Muscle of arm (tissue), 12 donors: Measurements from ENCODE around the gene TMEM86B. TPM values are rescaled to one million over a fixed set of nuclear protein-coding genes. Genes with fewer than 3 reads are reported as not detected.

Experiments
- DNase-seq: peaks from one replicate; pipeline ENCODE4 v3.0.0-alpha.2; 2013
- polyA plus RNA-seq, 12 donors: library from polyadenylated mRNA; unstranded; fragments of 120-200 nt; gene quantifications; one replicate each; pipeline ENCODE4 v1.2.1, GENCODE V29; 2013; ENCODE audit not compliant: insufficient read length in 12 of 12

TMEM86B gene
- polyA plus RNA-seq, 12 donors = 1.3 to 8.3 (median 2.6) TPM; not detected in 1

DNA sequence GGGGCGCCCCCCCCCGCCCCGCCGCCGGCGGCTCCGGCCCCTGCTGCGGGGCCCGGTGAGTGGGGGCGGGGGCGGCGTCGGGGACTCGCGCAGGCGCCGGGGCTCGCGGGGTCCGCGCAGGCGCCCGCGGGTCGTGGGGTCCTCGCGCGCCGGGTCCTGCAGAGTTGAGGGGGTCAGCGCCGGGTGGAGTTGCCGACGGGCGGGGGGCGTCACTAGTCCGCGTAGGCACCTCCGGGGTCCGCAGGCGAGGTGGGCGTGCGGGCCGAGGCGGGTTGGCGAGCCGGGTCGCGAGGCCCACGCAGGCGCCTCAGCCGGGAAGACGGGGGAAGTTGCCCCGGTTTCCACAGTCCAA lies 29.9 kb upstream of the TMEM86B start:
- no peak for DNase-seq

DNA sequence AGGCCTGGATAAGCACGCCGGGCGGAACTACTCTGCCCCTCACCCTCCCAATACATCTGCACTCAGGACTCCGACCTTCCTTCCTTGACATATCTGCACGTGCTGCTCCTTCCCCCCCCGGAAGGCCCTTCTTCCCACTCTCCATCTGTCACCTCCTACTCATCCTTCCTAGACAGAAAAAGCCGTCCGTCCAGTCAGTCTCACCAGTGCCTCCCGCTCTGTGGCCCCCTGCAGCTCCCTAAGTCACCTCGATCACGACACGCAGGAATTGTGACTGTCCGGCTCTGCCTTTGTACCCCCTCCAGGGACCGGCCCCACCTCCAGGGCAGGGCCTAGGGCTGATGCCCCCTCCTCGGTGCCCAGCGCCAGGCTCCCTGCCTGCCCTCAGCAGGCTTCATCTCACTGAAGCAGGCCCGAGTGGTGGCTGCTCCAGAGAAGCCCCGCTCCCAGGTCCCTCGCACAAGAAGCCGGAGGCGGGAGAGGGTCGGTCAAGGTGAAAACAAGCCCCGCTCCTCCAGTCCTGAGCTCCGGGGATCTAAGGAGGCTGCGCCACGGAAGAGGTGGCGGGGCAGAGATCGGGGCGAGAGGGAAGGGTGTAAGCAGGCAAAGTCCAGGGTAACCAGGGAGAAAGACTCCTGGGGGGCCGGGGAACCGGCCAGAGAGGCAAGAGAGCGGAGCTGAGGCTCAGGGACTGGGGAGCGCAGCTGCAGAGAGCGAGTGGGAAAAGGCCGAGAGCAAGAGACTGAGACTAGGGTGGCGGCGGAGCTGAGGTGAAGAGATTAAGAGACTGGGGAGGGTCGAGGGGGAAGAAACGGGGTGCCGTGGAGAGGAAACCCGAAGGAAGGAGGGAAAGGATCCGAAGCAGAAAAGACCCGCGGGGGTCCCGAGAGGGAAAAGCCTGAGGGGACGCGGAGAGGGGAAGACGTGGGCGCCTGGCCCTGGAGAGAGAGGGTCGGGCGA lies 29.2 kb upstream of the TMEM86B start:
- no peak for DNase-seq

GRCh38 chr19:55256562-55257460 lies 28.2 kb upstream of the TMEM86B start:
- DNase-seq = no peak

DNA sequence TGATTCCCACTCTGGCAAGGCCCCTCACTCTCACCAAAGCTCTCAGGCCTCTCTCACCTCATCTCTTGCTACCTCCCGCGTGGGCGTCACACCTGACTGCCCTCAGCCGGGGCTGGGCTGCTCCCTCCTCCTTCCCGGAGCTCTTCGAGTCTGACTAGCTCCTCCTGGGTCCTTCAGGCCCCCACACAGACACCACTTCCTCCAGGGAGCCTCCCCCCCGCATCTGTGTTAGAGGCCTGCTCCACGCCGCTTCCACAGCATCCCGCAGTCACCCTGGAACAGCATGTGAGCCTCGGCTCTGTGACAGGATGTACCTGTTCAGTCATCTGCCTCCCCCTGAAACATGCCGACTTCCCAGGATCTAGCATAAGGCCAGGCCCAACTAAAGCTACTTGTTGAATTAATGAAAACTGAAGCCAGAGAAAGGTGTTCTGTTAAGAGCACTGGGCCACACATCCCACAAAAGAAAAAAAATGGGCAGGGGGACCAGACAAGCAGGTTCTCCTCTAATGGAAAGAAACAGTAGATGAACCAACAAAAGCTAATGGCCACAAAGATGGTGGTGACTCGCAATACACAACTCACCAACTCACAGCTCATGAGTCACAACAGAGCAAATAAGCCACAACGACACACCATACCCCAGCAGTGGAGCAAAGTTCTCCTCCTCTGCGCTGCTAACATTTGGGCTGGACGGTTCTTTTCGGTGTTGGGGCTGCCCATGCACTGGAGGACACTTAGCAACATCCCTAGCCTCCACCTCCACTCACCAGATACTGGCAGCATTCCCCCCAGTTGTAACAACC lies 27.3 kb upstream of the TMEM86B start:
- DNase-seq = no peak

DNA sequence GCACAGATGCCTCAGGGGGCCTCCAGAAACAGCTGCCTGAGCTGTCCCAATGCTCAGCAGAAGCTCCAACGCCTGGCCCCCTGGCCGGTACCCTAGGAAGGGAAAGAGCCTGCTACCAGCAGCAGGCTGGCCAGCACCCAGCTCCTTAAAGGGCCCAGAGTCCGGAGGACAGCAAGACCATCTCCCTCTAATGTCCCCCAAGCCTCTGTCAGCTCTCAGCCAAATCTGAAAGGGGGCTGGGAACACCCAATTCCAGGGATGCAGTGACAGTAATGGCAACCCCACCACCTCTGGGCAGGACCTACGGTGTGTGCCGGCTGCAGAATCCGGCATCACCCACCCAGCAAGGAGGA lies 26.0 kb upstream of the TMEM86B start:
- DNase-seq = no peak

GRCh38 chr19:55253842-55254624 lies 25.5 kb upstream of the TMEM86B start:
- DNase-seq = no peak

GRCh38 chr19:55252760-55253663 lies 24.4 kb upstream of the TMEM86B start:
- no peak for DNase-seq

DNA sequence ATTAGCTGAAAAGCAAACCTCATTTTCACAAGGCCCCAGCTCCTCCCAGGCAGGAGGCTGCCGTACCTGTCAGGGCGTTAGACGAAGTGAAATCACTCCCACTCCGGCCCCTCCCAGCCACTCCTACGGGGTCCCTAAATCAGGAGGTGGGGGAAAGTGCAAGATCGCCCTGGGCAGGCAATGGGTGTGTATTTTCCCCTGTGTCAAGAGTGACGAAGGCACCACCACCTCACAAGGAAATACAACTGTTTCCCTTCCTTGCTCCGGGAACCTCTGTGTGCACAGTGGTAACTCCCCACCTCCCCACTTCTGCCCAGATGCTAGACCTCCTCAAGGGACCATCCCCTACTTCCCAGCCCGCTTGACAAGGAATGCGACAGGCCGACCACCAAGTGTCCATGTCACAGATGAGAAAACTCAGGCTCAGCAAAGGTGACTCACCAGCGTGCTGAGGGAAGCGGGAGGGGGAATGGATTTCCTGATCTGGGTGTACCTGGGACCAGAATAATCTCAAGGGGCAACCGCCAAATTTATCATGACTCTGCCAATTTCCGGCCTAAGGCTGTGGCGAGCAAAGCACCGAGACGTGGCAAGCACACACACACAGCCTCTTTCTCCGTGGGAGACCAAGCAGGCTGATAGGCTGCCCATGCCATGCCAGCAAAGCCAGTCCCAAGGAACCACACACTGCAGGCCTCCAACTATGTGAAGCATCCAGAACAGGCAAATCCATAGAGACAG lies 22.9 kb upstream of the TMEM86B start:
- no peak for DNase-seq

DNA sequence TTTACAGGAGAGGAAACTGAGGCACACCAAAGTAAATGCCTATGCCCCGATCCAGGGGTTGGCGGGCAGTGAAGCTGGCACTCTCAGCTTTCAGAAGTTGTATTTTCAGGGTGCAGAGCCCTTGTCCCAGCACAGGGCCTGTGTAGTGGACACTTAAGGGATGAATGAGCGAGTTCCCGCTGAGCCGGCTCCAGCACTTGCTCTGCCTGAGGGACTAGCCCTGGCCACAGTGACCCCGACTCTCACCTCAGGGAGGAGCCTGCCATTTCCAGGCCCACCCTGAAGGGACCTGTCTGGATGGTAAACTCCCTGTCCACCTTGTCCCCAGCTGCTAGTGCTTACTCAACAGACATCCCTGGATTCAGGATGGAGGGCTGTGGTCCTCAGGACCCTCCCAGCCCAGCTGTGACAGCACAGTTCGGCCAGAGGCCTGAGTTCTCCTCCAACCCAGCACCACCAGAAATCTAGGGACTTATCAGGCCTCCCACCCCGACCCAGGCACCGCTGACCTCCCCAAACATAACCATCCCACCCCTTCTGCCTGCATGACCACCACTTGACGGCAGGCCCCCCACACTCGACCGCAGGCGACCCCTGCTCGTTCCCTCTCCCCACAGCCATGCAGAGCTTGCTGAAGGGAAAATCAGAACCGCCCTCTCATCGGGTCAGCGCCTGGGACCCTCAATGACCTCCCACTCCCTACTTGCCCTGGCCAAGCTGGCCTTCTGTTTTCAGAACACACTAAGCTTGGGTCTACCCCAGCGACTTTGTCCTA lies 21.9 kb upstream of the TMEM86B start:
- DNase-seq = no peak

DNA sequence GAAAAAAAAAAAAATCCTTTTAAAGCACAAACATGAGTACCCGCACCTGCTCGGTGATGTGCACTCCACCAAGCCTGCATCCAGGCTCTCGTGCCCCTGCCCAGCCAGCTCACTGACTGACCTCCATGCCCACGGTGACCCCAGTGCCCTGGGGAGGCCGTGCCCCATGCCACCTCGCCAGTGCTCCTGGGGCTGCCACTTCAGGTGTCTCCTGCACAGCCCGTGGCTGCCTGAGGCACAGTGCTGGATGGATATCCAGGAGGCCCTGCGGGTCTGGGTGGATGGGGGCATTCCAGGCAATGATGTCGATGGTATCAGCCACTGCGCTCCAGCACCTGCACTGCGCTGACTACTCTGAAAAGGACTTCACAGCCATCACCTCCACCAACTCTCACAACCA lies 21.3 kb upstream of the TMEM86B start:
- no peak for DNase-seq

- DNase-seq = no peak
These were observed 20.1 kb upstream of the TMEM86B start for GRCh38 chr19:55248704-55249103.

- no peak for DNase-seq
These were observed 19.7 kb upstream of the TMEM86B start for GRCh38 chr19:55248166-55248675.

DNA sequence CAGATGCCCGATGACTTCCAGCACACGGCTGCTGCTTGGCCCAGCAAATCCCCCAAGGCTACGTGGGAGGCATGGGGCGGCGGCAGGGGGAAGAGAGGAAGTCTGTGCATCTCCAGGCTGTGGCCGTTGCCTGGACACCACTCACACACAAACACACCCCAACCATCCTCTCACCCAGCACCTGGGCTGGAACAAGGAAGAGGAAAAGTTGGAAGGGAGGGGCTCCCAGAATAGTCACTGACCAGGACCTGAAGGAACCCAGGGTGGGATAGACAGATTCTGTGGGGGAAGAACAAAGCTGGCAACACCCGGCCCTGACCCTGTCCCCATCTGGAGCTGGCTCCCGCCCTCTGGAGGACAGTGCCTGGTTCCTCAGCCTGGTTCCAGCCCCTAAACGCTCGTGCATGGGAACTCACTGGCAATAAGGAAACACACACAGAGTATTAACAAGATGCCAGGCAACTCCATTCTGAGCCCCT lies 19.1 kb upstream of the TMEM86B start:
- DNase-seq = no peak

- DNase-seq = no peak
These were observed 18.2 kb upstream of the TMEM86B start for GRCh38 chr19:55246462-55247451.

GRCh38 chr19:55245236-55245904 lies 16.8 kb upstream of the TMEM86B start:
- no peak for DNase-seq

- no peak for DNase-seq
These were observed 15.6 kb upstream of the TMEM86B start for GRCh38 chr19:55244004-55244680.
